Nephron (organoid): Measurements from ENCODE around the gene DNAL4.

ENCODE experiments used
- H3K27ac Mint-ChIP-seq, 3 experiments: 2 replicates each; pipeline ENCODE4 v1.8.0; 2020; ENCODE audit warnings: mixed read lengths in 3 of 3, mild to moderate bottlenecking in 2 of 3, moderate library complexity in 1 of 3
- H3K27me3 Mint-ChIP-seq: 2 replicates; pipeline ENCODE4 v1.8.0; 2021; ENCODE audit warnings: low read depth, mild to moderate bottlenecking, moderate library complexity, mixed read lengths
- H3K36me3 Mint-ChIP-seq: 2 replicates; pipeline ENCODE4 v1.8.0; 2020; ENCODE audit warnings: low read depth, mixed read lengths
- H3K4me1 Mint-ChIP-seq: 2 replicates; pipeline ENCODE4 v1.8.0; 2020; ENCODE audit warnings: mixed read lengths
- H3K4me3 Mint-ChIP-seq, 3 experiments: 2 replicates each; pipeline ENCODE4 v1.8.0; 2020; ENCODE audit warnings: mild to moderate bottlenecking in 3 of 3, mixed read lengths in 3 of 3, moderate library complexity in 2 of 3
- H3K9me3 Mint-ChIP-seq: 2 replicates; pipeline ENCODE4 v1.8.0; 2020; ENCODE audit warnings: mixed read lengths
- TF ChIP-seq, protein P1 (sequence below), 3 experiments: fragments of 200-600 bp; sonication (generic); IDR thresholded peaks; one replicate each; pipeline ENCODE4 v1.5.0; 2021; ENCODE audit warnings: antibody characterized with exemption in 3 of 3; ENCODE audit not compliant: unreplicated experiment in 3 of 3

DNAL4 gene

DNA sequence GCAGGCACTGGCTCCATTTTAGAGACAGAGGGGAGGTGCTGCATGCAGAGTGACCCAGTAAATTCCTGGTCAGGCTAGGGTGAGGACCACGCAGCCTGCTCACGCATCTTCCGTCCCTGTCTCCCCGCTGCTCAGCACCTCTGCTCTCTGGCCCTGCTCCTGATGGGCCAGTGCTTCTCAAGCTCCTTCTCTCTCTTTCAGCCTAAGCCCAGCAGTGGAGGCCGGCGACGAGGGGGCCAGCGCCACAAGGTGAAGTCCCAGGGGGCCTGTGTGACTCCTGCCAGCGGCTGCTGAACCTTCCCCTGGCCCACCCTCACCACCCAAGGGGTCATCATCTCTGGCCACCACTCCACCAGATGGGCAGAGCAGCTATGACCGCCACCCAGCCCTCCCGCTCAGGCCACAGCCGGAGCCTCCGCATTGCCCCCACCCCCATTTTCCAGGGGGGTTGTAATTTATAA lies 63.5 kb downstream of the DNAL4 start:
- H3K9me3 Mint-ChIP-seq, result no peaks in the 10 kb centered on the region
- H3K4me3 Mint-ChIP-seq, result no peak overlapping the region
- H3K27me3 Mint-ChIP-seq, result no peaks in the 10 kb centered on the region
- peaks cover 19% of the 10 kb centered on the region for H3K4me1 Mint-ChIP-seq
- TF ChIP-seq, protein P1, sequence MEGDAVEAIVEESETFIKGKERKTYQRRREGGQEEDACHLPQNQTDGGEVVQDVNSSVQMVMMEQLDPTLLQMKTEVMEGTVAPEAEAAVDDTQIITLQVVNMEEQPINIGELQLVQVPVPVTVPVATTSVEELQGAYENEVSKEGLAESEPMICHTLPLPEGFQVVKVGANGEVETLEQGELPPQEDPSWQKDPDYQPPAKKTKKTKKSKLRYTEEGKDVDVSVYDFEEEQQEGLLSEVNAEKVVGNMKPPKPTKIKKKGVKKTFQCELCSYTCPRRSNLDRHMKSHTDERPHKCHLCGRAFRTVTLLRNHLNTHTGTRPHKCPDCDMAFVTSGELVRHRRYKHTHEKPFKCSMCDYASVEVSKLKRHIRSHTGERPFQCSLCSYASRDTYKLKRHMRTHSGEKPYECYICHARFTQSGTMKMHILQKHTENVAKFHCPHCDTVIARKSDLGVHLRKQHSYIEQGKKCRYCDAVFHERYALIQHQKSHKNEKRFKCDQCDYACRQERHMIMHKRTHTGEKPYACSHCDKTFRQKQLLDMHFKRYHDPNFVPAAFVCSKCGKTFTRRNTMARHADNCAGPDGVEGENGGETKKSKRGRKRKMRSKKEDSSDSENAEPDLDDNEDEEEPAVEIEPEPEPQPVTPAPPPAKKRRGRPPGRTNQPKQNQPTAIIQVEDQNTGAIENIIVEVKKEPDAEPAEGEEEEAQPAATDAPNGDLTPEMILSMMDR (IDR thresholded peaks at IDR 0.05; ENCODE audit: unreplicated experiment in 3 of 3), result no peak
- peak overlapping the region in 1 of 3 experiments; percentile 32 for H3K27ac Mint-ChIP-seq
- H3K36me3 Mint-ChIP-seq, result peaks cover 66% of the 10 kb centered on the region

DNA sequence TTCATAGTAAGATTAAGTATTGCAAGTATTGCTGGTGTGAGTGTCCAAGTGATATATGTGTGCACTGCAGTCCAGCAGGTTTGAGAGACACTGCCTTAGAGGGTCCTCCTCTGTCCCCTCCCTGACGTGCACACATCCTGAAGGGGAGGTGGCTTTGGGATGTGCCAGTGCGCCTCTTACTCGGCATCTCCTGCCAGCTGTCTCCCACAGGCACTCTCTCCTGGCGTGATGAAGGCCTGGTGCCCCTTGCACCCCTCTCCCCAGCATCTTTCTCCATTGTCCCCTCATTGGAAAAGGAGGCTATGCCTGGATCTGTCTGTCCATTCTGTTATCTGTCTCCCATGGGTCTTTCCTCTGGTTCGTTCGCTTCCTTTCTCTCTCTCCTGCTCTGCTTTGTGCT lies 64.0 kb downstream of the DNAL4 start:
- peak overlapping the region in 1 of 3 experiments; percentile 32 for H3K27ac Mint-ChIP-seq
- no peaks in the 10 kb centered on the region for H3K27me3 Mint-ChIP-seq
- TF ChIP-seq, protein P1 (IDR thresholded peaks at IDR 0.05; ENCODE audit: unreplicated experiment in 3 of 3), result no peak
- no peak overlapping the region for H3K4me3 Mint-ChIP-seq
- peaks cover 19% of the 10 kb centered on the region for H3K4me1 Mint-ChIP-seq
- H3K9me3 Mint-ChIP-seq, result no peaks in the 10 kb centered on the region
- peaks cover 67% of the 10 kb centered on the region for H3K36me3 Mint-ChIP-seq

DNA sequence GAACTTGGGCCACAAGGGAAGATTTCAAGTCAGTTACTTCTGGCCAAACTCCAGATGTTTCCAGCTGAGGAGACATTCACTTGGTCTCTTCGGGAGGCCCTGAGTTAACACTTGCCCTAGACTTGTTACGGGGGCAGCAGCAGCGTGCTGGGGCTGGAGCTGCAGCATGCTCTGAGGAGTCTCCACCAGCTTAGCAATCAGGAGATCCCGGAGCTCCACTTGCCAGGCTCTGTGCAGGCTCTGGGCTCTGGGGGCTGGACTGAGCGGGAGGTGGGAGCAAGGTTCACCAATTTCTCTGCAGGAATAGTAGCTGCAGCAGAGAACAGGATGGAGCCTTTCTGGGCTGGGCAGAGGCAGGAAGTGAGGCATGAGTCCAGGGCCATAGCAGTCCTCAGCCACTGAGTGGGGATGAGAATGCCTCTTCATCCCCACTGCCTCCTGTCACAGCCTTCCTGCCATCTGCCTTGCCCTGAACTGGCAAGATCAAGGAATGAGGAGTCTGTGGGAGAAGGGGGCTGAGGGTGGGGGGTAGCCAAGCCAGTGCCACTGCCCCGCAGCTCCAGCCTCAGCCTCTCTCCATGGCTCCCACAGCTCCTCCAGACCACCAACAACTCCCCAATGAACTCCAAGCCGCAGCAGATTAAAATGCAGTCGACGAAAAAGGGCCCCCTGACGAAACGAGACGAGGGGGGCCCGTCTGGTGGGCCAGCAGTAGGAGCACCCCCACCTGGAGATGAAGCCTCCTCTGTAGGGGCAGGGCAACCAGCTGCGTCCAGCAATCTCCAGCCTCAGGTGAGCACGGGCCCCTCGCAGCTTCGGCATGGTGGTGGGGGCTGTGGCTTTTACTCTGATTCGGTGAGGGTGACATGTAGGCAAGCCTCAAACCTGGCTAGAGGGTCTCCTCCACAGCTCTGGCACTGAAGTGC lies 64.8 kb downstream of the DNAL4 start:
- H3K4me3 Mint-ChIP-seq, result no peak overlapping the region

More for the DNA sequence above, 64.8 kb downstream of the DNAL4 start:
- Mint-ChIP-seq H3K36me3 (peaks cover 70% of the 10 kb centered on the region), H3K27ac (peak overlapping the region in 1 of 3 experiments; percentile 60), H3K9me3 (no peaks in the 10 kb centered on the region), H3K27me3 (no peaks in the 10 kb centered on the region), H3K4me1 (peaks cover 12% of the 10 kb centered on the region)
- TF ChIP-seq, protein P1 (IDR thresholded peaks at IDR 0.05; ENCODE audit: unreplicated experiment in 3 of 3), result no peak
